SK-N-SH (cell line): ENCODE measurements around the gene BARX1.

Experiments used
- EZH2phosphoT487 ChIP-seq: fragments of 200-600 bp; sonication (generic); IDR thresholded peaks from 2 replicates; pipeline ENCODE4 v1.6.1; 2017; ENCODE audit warnings: low read depth, mixed run types, mild to moderate bottlenecking, antibody characterized with exemption, moderate library complexity, borderline replicate concordance
- FOSL2 ChIP-seq: IDR thresholded peaks from 2 replicates; pipeline ENCODE4 v1.4.0; 2012; ENCODE audit warnings: low read depth, mild to moderate bottlenecking, moderate library complexity, borderline replicate concordance
- FOXJ3 ChIP-seq: sonication (generic); formaldehyde crosslinking; IDR thresholded peaks from 2 replicates; pipeline ENCODE4 v1.5.1; 2020; ENCODE audit warnings: mild to moderate bottlenecking, missing genetic modification reagents
- FOXM1 ChIP-seq: IDR thresholded peaks from 2 replicates; pipeline ENCODE4 v1.4.0; 2012; ENCODE audit warnings: low read depth, mild to moderate bottlenecking
- POLR2AphosphoS5 ChIP-seq: IDR thresholded peaks from 2 replicates; pipeline ENCODE4 v1.6.1; 2012; ENCODE audit warnings: low read depth, low read length
- REST ChIP-seq: IDR thresholded peaks from 2 replicates; pipeline ENCODE4 v1.6.1; 2012; ENCODE audit warnings: mild to moderate bottlenecking, low read depth, low read length, moderate library complexity
- RFX5 ChIP-seq: IDR thresholded peaks from 2 replicates; pipeline ENCODE4 v1.6.1; 2012; ENCODE audit warnings: mild to moderate bottlenecking, improper control_type of control experiment, low read length
- YY1 ChIP-seq: IDR thresholded peaks from 2 replicates; pipeline ENCODE4 v1.4.0; 2012; ENCODE audit warnings: low read depth, mild to moderate bottlenecking
- TF ChIP-seq, protein P1 (sequence below): fragments of 200-600 bp; sonication (generic); IDR thresholded peaks from 2 replicates; pipeline ENCODE4 v1.6.1; 2017; ENCODE audit warnings: antibody characterized with exemption, mild to moderate bottlenecking, moderate library complexity

DNA sequence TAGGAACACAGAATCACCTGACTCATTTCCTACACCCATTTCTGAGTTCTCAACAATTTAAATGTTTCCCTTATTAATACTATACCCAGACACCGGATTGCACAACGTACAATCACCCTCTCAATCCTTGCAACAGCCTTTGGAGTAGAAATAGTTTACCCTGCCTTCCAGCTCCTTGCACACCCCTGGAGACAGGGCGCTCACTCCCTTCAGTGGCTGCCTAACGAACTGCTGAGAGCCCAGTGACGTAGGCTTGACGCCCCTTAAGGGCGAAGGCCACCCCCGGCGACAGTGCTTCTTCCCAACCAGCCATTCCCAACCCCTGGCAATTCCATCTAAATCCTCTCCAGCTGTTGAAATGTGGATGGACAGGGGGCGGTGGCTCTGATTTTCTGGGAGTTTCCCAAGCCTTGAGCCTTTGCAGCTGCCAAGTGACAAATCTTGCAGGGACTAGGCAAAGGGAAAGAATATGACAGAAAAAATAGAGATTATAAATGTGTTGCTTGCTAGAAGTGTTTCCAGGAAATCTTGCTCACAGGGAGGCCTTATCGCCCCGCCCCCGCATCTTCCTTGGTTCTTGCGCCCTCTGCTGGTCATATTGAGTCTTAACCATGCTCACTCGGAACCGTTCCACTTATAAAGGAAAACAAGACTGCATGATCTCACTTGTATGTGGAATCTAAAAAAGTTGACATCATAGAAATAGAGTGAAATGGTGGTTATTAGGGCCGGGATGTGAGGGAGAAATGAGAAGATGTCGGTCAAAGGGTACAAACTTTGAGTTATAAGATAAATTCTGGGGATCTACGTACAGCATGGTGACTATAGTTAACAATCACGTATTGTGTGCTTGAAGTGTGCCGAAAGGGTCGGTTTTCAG is 7.6 kb upstream of the BARX1 start:
- TF ChIP-seq, protein P1, sequence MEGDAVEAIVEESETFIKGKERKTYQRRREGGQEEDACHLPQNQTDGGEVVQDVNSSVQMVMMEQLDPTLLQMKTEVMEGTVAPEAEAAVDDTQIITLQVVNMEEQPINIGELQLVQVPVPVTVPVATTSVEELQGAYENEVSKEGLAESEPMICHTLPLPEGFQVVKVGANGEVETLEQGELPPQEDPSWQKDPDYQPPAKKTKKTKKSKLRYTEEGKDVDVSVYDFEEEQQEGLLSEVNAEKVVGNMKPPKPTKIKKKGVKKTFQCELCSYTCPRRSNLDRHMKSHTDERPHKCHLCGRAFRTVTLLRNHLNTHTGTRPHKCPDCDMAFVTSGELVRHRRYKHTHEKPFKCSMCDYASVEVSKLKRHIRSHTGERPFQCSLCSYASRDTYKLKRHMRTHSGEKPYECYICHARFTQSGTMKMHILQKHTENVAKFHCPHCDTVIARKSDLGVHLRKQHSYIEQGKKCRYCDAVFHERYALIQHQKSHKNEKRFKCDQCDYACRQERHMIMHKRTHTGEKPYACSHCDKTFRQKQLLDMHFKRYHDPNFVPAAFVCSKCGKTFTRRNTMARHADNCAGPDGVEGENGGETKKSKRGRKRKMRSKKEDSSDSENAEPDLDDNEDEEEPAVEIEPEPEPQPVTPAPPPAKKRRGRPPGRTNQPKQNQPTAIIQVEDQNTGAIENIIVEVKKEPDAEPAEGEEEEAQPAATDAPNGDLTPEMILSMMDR: peak; percentile 88
- TF ChIP-seq EZH2phosphoT487: no peak
- no peak for TF ChIP-seq YY1
- no peak for TF ChIP-seq FOSL2
- no peak for TF ChIP-seq FOXJ3 (CRISPR knock-in tag)
- no peak for TF ChIP-seq REST
- no peak for TF ChIP-seq POLR2AphosphoS5
- no peak for TF ChIP-seq RFX5
- no peak for TF ChIP-seq FOXM1
